ENCODE results near the gene PLCD1.
"Not testable (repeated sequence)": the region's sequence is repeated elsewhere in the genome, so short reads cannot be mapped to it uniquely, and the experiment has no call there.

Gene PLCD1

GRCh38 chr3:37990527-37990926 is 38.9 kb downstream of the PLCD1 start, which contains the start of gene VILL:
Gene VILL, plus strand, starts transcription at chr3:37990786. Its CDS starts 2,887 bp downstream, at chr3:37993673.
- H3K9me2 ChIP-seq (replicated peaks; ENCODE audit: insufficient read depth, low read length): no peaks in the 10 kb centered on the region
- no peak for TF ChIP-seq CTCF (IDR thresholded peaks at IDR 0.05; ENCODE audit: low read length)
- no peak for TF ChIP-seq EZH2 (optimal IDR thresholded peaks at IDR 0.05; ENCODE audit: low read depth, low read length)
- H3K27ac ChIP-seq (ENCODE audit: low read length): no peak within 1 kb of the TSS

GRCh38 chr3:37989821-37990480 is 39.5 kb downstream of the PLCD1 start:
- Histone ChIP-seq H4K20me1 (ENCODE audit: insufficient read depth, low read length) (no peaks in the 10 kb centered on the region), H3F3A (ENCODE audit: insufficient read depth, low read length) (0 out of 2 replicates have a peak, but pooled peaks cover 5% of the 10 kb centered on the region), H3K27me3 (replicated peaks; ENCODE audit: insufficient read depth, low read length) (no peaks in the 10 kb centered on the region; the same call in 1 of the 2 replicates), H3K36me3 (replicated peaks; ENCODE audit: insufficient read depth, low read length) (no peaks in the 10 kb centered on the region), H3K27ac (ENCODE audit: low read length) (no peak overlapping the region), H3K9me2 (replicated peaks; ENCODE audit: insufficient read depth, low read length) (no peaks in the 10 kb centered on the region), H3K79me2 (ENCODE audit: low read length) (no peaks in the 10 kb centered on the region), H2AFZ (ENCODE audit: low read length) (no peak overlapping the region), H3K4me1 (ENCODE audit: low read length) (peaks cover 9% of the 10 kb centered on the region), H3K9ac (ENCODE audit: low read length) (no peak overlapping the region), H3K9me3 (replicated peaks; ENCODE audit: insufficient read depth, low read length) (no peaks in the 10 kb centered on the region), H3K4me3 (ENCODE audit: low read length) (no peak overlapping the region), H3K4me2 (ENCODE audit: low read depth, low read length) (no peak overlapping the region)
- TF ChIP-seq EZH2 (optimal IDR thresholded peaks at IDR 0.05; ENCODE audit: low read depth, low read length): no peak
- no peak for TF ChIP-seq EZH2phosphoT487 (IDR thresholded peaks at IDR 0.05; ENCODE audit: low read length)
- no peak for TF ChIP-seq CTCF (IDR thresholded peaks at IDR 0.05; ENCODE audit: low read length)
- no peak for DNase-seq

More at GRCh38 chr3:37990527-37990926, 38.9 kb downstream of the PLCD1 start, which contains the start of gene VILL:
- Histone ChIP-seq H3K4me2 (ENCODE audit: low read depth, low read length) (no peak within 1 kb of the TSS), H3K79me2 (ENCODE audit: low read length) (no peaks in the 10 kb centered on the region), H2AFZ (ENCODE audit: low read length) (no peak within 1 kb of the TSS), H3F3A (ENCODE audit: insufficient read depth, low read length) (0 out of 2 replicates have a peak, but pooled peaks cover 5% of the 10 kb centered on the region), H3K4me1 (ENCODE audit: low read length) (peaks cover 14% of the 10 kb centered on the region), H3K4me3 (ENCODE audit: low read length) (no peak within 1 kb of the TSS), H4K20me1 (ENCODE audit: insufficient read depth, low read length) (no peaks in the 10 kb centered on the region), H3K9ac (ENCODE audit: low read length) (no peak within 1 kb of the TSS), H3K36me3 (replicated peaks; ENCODE audit: insufficient read depth, low read length) (no peaks in the 10 kb centered on the region), H3K27me3 (replicated peaks; ENCODE audit: insufficient read depth, low read length) (no peaks in the 10 kb centered on the region; the same call in 1 of the 2 replicates), H3K9me3 (replicated peaks; ENCODE audit: insufficient read depth, low read length) (no peaks in the 10 kb centered on the region)
- DNase-seq: no peak

GRCh38 chr3:37988931-37989525 is 40.4 kb downstream of the PLCD1 start:
- H3K4me2 ChIP-seq (ENCODE audit: low read depth, low read length): no peak overlapping the region

GRCh38 chr3:37988376-37988775 is 41.1 kb downstream of the PLCD1 start:
- H3K79me2 ChIP-seq (ENCODE audit: low read length); H3F3A ChIP-seq (ENCODE audit: insufficient read depth, low read length); H3K9ac ChIP-seq (ENCODE audit: low read length); H3K27me3 ChIP-seq (replicated peaks; ENCODE audit: insufficient read depth, low read length); H3K9me3 ChIP-seq (replicated peaks; ENCODE audit: insufficient read depth, low read length); H2AFZ ChIP-seq (ENCODE audit: low read length); H4K20me1 ChIP-seq (ENCODE audit: insufficient read depth, low read length); DNase-seq; H3K4me1 ChIP-seq (ENCODE audit: low read length); H3K27ac ChIP-seq (ENCODE audit: low read length); H3K36me3 ChIP-seq (replicated peaks; ENCODE audit: insufficient read depth, low read length); H3K9me2 ChIP-seq (replicated peaks; ENCODE audit: insufficient read depth, low read length); H3K4me3 ChIP-seq (ENCODE audit: low read length); H3K4me2 ChIP-seq (ENCODE audit: low read depth, low read length): not testable (repeated sequence)

More at GRCh38 chr3:37988931-37989525, 40.4 kb downstream of the PLCD1 start:
- TF ChIP-seq EZH2 (optimal IDR thresholded peaks at IDR 0.05; ENCODE audit: low read depth, low read length) (no peak), CTCF (IDR thresholded peaks at IDR 0.05; ENCODE audit: low read length) (no peak), EZH2phosphoT487 (IDR thresholded peaks at IDR 0.05; ENCODE audit: low read length) (no peak)
- Histone ChIP-seq H3K27me3 (replicated peaks; ENCODE audit: insufficient read depth, low read length) (no peaks in the 10 kb centered on the region; the same call in 1 of the 2 replicates), H3K9me2 (replicated peaks; ENCODE audit: insufficient read depth, low read length) (no peaks in the 10 kb centered on the region), H3K9me3 (replicated peaks; ENCODE audit: insufficient read depth, low read length) (no peaks in the 10 kb centered on the region), H3K27ac (ENCODE audit: low read length) (no peak overlapping the region), H3F3A (ENCODE audit: insufficient read depth, low read length) (0 out of 2 replicates have a peak, but pooled peaks cover 5% of the 10 kb centered on the region), H2AFZ (ENCODE audit: low read length) (no peak overlapping the region), H3K36me3 (replicated peaks; ENCODE audit: insufficient read depth, low read length) (no peaks in the 10 kb centered on the region), H3K79me2 (ENCODE audit: low read length) (no peaks in the 10 kb centered on the region), H3K9ac (ENCODE audit: low read length) (no peak overlapping the region), H3K4me3 (ENCODE audit: low read length) (no peak overlapping the region), H4K20me1 (ENCODE audit: insufficient read depth, low read length) (no peaks in the 10 kb centered on the region), H3K4me1 (ENCODE audit: low read length) (peaks cover 4% of the 10 kb centered on the region; the same call in 1 of the 2 replicates)
- no peak for DNase-seq

All from MM.1S (cell line).